Right lobe of liver (tissue), 4 donors: ENCODE data around the gene NXF1.
"Not testable (repeated sequence)": the region's sequence is repeated elsewhere in the genome, so short reads cannot be mapped to it uniquely, and the experiment has no call there.

ENCODE experiments used
- POLR2A ChIP-seq: fragments of 450-650 bp; IDR thresholded peaks from one replicate; pipeline ENCODE4 v1.6.1; 2017; ENCODE audit warnings: antibody characterized with exemption, mild to moderate bottlenecking
- TF ChIP-seq, protein P1 (sequence below), 4 donors: fragments of 200-600 bp in 3 of 4; fragments of 450-650 bp in 1 of 4; IDR thresholded peaks; one replicate each; pipeline versions ENCODE4 v1.5.1 to v1.8.0; 2016 to 2022; ENCODE audit warnings: antibody characterized with exemption in 4 of 4, mild to moderate bottlenecking in 2 of 4
- donor health status: DM: no; HTN: no; CAD: no.
- donor health status: DM: no; HTN: no; CAD: no.
- donor health status: DM: no; HTN: yes; CAD: no.

DNA sequence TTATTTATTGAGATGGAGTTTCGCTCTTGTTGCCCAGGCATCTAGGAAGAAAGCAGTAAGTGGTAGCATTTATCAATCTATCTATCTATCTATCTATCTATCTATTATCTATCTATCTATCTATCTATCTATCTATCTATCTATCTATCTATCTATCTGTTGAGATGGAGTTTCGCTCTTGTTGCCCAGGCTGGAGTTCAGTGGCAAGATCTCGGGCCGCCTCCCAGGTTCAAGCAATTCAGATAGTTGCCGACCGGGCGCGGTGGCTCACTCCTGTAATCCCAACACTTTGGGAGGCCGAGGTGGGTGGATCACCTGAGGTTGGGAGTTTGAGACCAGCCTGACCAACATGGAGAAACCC, 44.4 kb downstream of the NXF1 start:
- not testable (repeated sequence) for TF ChIP-seq POLR2A
- TF ChIP-seq, protein P1, sequence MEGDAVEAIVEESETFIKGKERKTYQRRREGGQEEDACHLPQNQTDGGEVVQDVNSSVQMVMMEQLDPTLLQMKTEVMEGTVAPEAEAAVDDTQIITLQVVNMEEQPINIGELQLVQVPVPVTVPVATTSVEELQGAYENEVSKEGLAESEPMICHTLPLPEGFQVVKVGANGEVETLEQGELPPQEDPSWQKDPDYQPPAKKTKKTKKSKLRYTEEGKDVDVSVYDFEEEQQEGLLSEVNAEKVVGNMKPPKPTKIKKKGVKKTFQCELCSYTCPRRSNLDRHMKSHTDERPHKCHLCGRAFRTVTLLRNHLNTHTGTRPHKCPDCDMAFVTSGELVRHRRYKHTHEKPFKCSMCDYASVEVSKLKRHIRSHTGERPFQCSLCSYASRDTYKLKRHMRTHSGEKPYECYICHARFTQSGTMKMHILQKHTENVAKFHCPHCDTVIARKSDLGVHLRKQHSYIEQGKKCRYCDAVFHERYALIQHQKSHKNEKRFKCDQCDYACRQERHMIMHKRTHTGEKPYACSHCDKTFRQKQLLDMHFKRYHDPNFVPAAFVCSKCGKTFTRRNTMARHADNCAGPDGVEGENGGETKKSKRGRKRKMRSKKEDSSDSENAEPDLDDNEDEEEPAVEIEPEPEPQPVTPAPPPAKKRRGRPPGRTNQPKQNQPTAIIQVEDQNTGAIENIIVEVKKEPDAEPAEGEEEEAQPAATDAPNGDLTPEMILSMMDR (IDR thresholded peaks at IDR 0.05): not testable (repeated sequence)
